Sigmoid colon (tissue), 4 donors: ENCODE data around the gene FBLN7.

Source experiments
- CTCF ChIP-seq, 4 experiments: fragments of 450-650 bp in 3 of 4; fragments of 200-600 bp in 1 of 4; IDR thresholded peaks; one replicate each; pipeline ENCODE4 v1.5.1; 2016 to 2019; ENCODE audit warnings: antibody characterized with exemption in 4 of 4, mild to moderate bottlenecking in 3 of 4, moderate library complexity in 2 of 4
- EP300 ChIP-seq, 4 donors: sonication (generic); formaldehyde crosslinking; IDR thresholded peaks; one replicate each; pipeline ENCODE4 v1.6.1; 2017; ENCODE audit warnings: antibody characterized with exemption in 4 of 4
- POLR2A ChIP-seq, 2 donors: fragments of 450-650 bp; IDR thresholded peaks; one replicate each; pipeline ENCODE4 v1.6.1; 2016; ENCODE audit warnings: antibody characterized with exemption in 2 of 2, mild to moderate bottlenecking in 2 of 2, moderate library complexity in 2 of 2
- POLR2AphosphoS5 ChIP-seq, 4 donors: sonication (generic); formaldehyde crosslinking; IDR thresholded peaks; one replicate each; pipeline ENCODE4 v1.6.1; 2017; ENCODE audit warnings: antibody characterized with exemption in 4 of 4

- no peak for TF ChIP-seq POLR2AphosphoS5 (IDR thresholded peaks at IDR 0.05)
- no peak for TF ChIP-seq CTCF (IDR thresholded peaks at IDR 0.05)
- no peak for TF ChIP-seq POLR2A (IDR thresholded peaks at IDR 0.05)
- no peak for TF ChIP-seq EP300 (IDR thresholded peaks at IDR 0.05)
Observed at GRCh38 chr2:112141626-112142007, 3.4 kb downstream of the FBLN7 start.
